GM23248 (cell line): ENCODE measurements around the gene CHI3L2.

Experiments used
- EZH2 ChIP-seq: fragments of 200-600 bp; sonication (generic); IDR thresholded peaks from 2 replicates; pipeline ENCODE4 v1.6.1; 2018; ENCODE audit warnings: antibody characterized with exemption, mild to moderate bottlenecking; ENCODE audit not compliant: insufficient read depth, poor library complexity, severe bottlenecking
- EZH2phosphoT487 ChIP-seq: fragments of 200-600 bp; sonication (generic); IDR thresholded peaks from 2 replicates; pipeline ENCODE4 v1.6.1; 2018; ENCODE audit warnings: antibody characterized with exemption, moderate library complexity, mild to moderate bottlenecking, low read depth; ENCODE audit not compliant: insufficient read depth

GRCh38 chr1:111275079-111275478 is 47.6 kb downstream of the CHI3L2 start:
- TF ChIP-seq EZH2 (no peak), EZH2phosphoT487 (no peak)
